Endodermal cell (in vitro differentiated cells): ENCODE measurements around the gene SSH2. TPM values are rescaled to one million over a fixed set of nuclear protein-coding genes. Genes with fewer than 3 reads are reported as not detected.
"Not testable (repeated sequence)": the region's sequence is repeated elsewhere in the genome, so short reads cannot be mapped to it uniquely, and the experiment has no call there.

ENCODE experiments used
- DNase-seq: peaks from one replicate; pipeline ENCODE4 v3.0.0-alpha.2; 2017
- H3K27ac ChIP-seq: 2 replicates; pipeline ENCODE4 v1.5.1; 2013; ENCODE audit warnings: mild to moderate bottlenecking, low read depth, low read length, moderate library complexity
- H3K27me3 ChIP-seq: 2 replicates; pipeline ENCODE4 v1.6.1; 2013; ENCODE audit warnings: mild to moderate bottlenecking, low read length, moderate library complexity; ENCODE audit not compliant: insufficient read depth, control insufficient read depth, poor library complexity, severe bottlenecking
- H3K36me3 ChIP-seq: 2 replicates; pipeline ENCODE4 v1.7.0; 2013; ENCODE audit warnings: mild to moderate bottlenecking, low read length, moderate library complexity; ENCODE audit not compliant: control insufficient read depth, insufficient read depth
- H3K4me1 ChIP-seq: one replicate; pipeline ENCODE4 v1.7.0; 2013; ENCODE audit warnings: low read length; ENCODE audit not compliant: control insufficient read depth, insufficient read depth
- H3K4me3 ChIP-seq: 2 replicates; pipeline ENCODE4 v1.5.1; 2013; ENCODE audit warnings: mild to moderate bottlenecking, low read length, moderate library complexity
- H3K9ac ChIP-seq: 2 replicates; pipeline ENCODE4 v1.6.1; 2013; ENCODE audit warnings: mild to moderate bottlenecking, low read length, moderate library complexity; ENCODE audit not compliant: poor library complexity, severe bottlenecking; ENCODE audit errors: extremely low read depth
- H3K9me3 ChIP-seq: 2 replicates; pipeline ENCODE4 v1.6.1; 2013; ENCODE audit warnings: mild to moderate bottlenecking, low read length, moderate library complexity; ENCODE audit not compliant: control insufficient read depth
- H3K27ac Mint-ChIP-seq: 2 replicates; pipeline ENCODE4 v1.8.0; 2020; ENCODE audit warnings: mixed read lengths
- H3K27me3 Mint-ChIP-seq: 2 replicates; pipeline ENCODE4 v1.8.0; 2021; ENCODE audit warnings: mild to moderate bottlenecking, mixed read lengths; ENCODE audit not compliant: insufficient read depth
- H3K36me3 Mint-ChIP-seq: 2 replicates; pipeline ENCODE4 v1.8.0; 2020; ENCODE audit warnings: low read depth, mixed read lengths
- H3K4me1 Mint-ChIP-seq: 2 replicates; pipeline ENCODE4 v1.8.0; 2020; ENCODE audit warnings: mixed read lengths
- H3K4me3 Mint-ChIP-seq: 2 replicates; pipeline ENCODE4 v1.8.0; 2020; ENCODE audit warnings: mild to moderate bottlenecking, moderate library complexity, mixed read lengths
- H3K9me3 Mint-ChIP-seq: 2 replicates; pipeline ENCODE4 v1.8.0; 2020; ENCODE audit warnings: mild to moderate bottlenecking, mixed read lengths
- WGBS, 2 experiments: methylation state at CpG; one replicate each; pipeline versions ENCODE4 v1.1.5 to v1.1.7; 2013; ENCODE audit warnings: missing lambda C conversion rate in 2 of 2, mixed read lengths in 1 of 2; ENCODE audit not compliant: insufficient coverage in 1 of 2, insufficient read length in 1 of 2; 5-methylcytosine and 5-hydroxymethylcytosine counted together
- total RNA-seq, 2 donors: library from RNA; stranded (reverse); fragmentation: NEBNext Ultra II Directional in 1 of 2; extraction: Animal tissue kit (Norgen Biotek cat#: 25700) in 1 of 2; gene quantifications; 2 replicates in 1 of 2; 3 replicates in 1 of 2; pipeline ENCODE4 v1.2.1, GENCODE V29; 2021
- TF ChIP-seq, protein P1 (sequence below): fragments of 200-600 bp; sonication (generic); conservative IDR thresholded peaks from 2 replicates; pipeline ENCODE4 v1.5.0; 2021; ENCODE audit warnings: antibody characterized with exemption, mild to moderate bottlenecking

Gene SSH2
- total RNA-seq, 2 donors from 2014 or later: 11.3 to 13.5 TPM

DNA sequence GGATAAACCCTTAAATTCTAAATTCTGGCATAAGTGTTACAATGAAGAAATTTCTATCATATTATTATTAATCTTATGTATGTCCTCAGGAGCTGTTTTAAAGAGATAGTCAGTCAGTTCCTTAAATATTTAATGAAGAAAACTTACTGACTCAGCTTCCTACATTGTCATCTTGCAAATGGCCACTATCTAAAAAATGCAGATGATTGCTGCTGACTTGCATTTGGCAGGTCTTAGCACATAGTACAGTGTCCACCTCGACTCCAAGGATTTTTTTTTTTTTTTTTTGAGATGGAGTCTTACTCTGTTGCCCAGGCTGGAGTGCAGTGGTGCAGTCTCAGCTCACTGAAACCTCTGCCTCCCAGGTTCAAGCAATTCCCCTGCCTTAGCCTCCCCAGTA is 252.2 kb downstream of the SSH2 start:
- Histone ChIP-seq H3K27ac (no peak overlapping the region), H3K9ac (no peak overlapping the region), H3K27me3 (no peaks in the 10 kb centered on the region), H3K4me1 (no peaks in the 10 kb centered on the region), H3K4me3 (no peak overlapping the region), H3K36me3 (no peaks in the 10 kb centered on the region), H3K9me3 (no peaks in the 10 kb centered on the region)
- no peaks in the 10 kb centered on the region for H3K9me3 Mint-ChIP-seq
- H3K36me3 Mint-ChIP-seq: no peaks in the 10 kb centered on the region
- TF ChIP-seq, protein P1, sequence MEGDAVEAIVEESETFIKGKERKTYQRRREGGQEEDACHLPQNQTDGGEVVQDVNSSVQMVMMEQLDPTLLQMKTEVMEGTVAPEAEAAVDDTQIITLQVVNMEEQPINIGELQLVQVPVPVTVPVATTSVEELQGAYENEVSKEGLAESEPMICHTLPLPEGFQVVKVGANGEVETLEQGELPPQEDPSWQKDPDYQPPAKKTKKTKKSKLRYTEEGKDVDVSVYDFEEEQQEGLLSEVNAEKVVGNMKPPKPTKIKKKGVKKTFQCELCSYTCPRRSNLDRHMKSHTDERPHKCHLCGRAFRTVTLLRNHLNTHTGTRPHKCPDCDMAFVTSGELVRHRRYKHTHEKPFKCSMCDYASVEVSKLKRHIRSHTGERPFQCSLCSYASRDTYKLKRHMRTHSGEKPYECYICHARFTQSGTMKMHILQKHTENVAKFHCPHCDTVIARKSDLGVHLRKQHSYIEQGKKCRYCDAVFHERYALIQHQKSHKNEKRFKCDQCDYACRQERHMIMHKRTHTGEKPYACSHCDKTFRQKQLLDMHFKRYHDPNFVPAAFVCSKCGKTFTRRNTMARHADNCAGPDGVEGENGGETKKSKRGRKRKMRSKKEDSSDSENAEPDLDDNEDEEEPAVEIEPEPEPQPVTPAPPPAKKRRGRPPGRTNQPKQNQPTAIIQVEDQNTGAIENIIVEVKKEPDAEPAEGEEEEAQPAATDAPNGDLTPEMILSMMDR: no peak
- H3K27me3 Mint-ChIP-seq: no peaks in the 10 kb centered on the region
- no peak overlapping the region for H3K4me3 Mint-ChIP-seq
- H3K27ac Mint-ChIP-seq: no peak overlapping the region
- DNase-seq: no peak
- WGBS, 2 experiments: 95% methylated on average over 1 of the region's 1 CpG; no CpG with 5 or more reads in 1 of the 2 experiments
- H3K4me1 Mint-ChIP-seq: no peaks in the 10 kb centered on the region

GRCh38 chr17:29677221-29677791 is 252.7 kb downstream of the SSH2 start:
- no peaks in the 10 kb centered on the region for H3K4me1 Mint-ChIP-seq
- TF ChIP-seq, protein P1: no peak
- no peaks in the 10 kb centered on the region for H3K4me1 ChIP-seq
- no peak overlapping the region for H3K9ac ChIP-seq
- no peak overlapping the region for H3K4me3 Mint-ChIP-seq
- 88 to 94% methylated on average over 2 to 3 of the region's 3 CpGs for WGBS, 2 experiments
- H3K27me3 ChIP-seq: no peaks in the 10 kb centered on the region
- no peaks in the 10 kb centered on the region for H3K36me3 ChIP-seq
- no peak overlapping the region for H3K27ac ChIP-seq
- no peak for DNase-seq
- H3K27ac Mint-ChIP-seq: no peak overlapping the region
- H3K36me3 Mint-ChIP-seq: no peaks in the 10 kb centered on the region
- H3K27me3 Mint-ChIP-seq: no peaks in the 10 kb centered on the region
- H3K9me3 ChIP-seq: no peaks in the 10 kb centered on the region
- no peak overlapping the region for H3K4me3 ChIP-seq
- H3K9me3 Mint-ChIP-seq: no peaks in the 10 kb centered on the region

GRCh38 chr17:29675961-29676360 is 254.1 kb downstream of the SSH2 start:
- H3K9ac ChIP-seq, H3K27me3 Mint-ChIP-seq, H3K36me3 Mint-ChIP-seq, H3K4me1 Mint-ChIP-seq, H3K36me3 ChIP-seq, H3K4me3 Mint-ChIP-seq, H3K9me3 ChIP-seq, H3K4me1 ChIP-seq, H3K27ac Mint-ChIP-seq, H3K9me3 Mint-ChIP-seq, DNase-seq, H3K27me3 ChIP-seq, H3K27ac ChIP-seq, H3K4me3 ChIP-seq: not testable (repeated sequence)
- WGBS, 2 experiments: 92 to 95% methylated on average over 6 to 8 of the region's 8 CpGs

DNA sequence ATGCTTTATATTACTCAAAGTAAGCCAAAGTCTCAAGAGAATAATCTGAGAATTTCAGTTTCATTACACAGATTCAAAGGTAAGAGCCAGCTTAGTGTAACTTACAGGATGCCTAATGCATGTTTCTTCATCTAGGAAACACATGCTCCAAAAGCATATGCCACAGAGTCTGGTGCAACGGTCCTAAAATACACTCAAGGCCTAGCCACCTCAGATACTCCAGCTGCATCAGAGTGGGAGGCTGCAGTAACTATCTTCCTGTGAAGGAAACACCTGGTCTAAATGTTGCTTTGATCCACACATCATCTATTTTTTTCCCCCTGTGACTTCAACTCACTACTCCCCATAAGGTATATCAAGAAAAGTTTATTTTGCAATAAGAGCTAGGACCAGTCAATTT is 255.7 kb downstream of the SSH2 start:
- no peaks in the 10 kb centered on the region for H3K9me3 ChIP-seq
- H3K27ac ChIP-seq: no peak overlapping the region
- Mint-ChIP-seq H3K4me3 (no peak overlapping the region), H3K36me3 (no peaks in the 10 kb centered on the region), H3K9me3 (no peaks in the 10 kb centered on the region), H3K27ac (no peak overlapping the region), H3K4me1 (no peaks in the 10 kb centered on the region), H3K27me3 (no peaks in the 10 kb centered on the region)
- no peak for DNase-seq
- 93 to 100% methylated on average over 1 of the region's 1 CpG for WGBS, 2 experiments
- peaks cover 4% of the 10 kb centered on the region for H3K36me3 ChIP-seq
- no peak overlapping the region for H3K4me3 ChIP-seq
- H3K4me1 ChIP-seq: no peaks in the 10 kb centered on the region
- no peak overlapping the region for H3K9ac ChIP-seq
- H3K27me3 ChIP-seq: no peaks in the 10 kb centered on the region
- TF ChIP-seq, protein P1: no peak
